Measurements from ENCODE around the gene OPN4.

The OPN4 gene

GRCh38 chr10:86647773-86648703 lies 6.3 kb upstream of the OPN4 start:
- DNase-seq (ENCODE audit: insufficient read length, low spot score) (no peak), FAIRE-seq (no peak)

GRCh38 chr10:86648704-86649427 lies 5.5 kb upstream of the OPN4 start:
- FAIRE-seq (no peak), DNase-seq (ENCODE audit: insufficient read length, low spot score) (no peak)

DNA sequence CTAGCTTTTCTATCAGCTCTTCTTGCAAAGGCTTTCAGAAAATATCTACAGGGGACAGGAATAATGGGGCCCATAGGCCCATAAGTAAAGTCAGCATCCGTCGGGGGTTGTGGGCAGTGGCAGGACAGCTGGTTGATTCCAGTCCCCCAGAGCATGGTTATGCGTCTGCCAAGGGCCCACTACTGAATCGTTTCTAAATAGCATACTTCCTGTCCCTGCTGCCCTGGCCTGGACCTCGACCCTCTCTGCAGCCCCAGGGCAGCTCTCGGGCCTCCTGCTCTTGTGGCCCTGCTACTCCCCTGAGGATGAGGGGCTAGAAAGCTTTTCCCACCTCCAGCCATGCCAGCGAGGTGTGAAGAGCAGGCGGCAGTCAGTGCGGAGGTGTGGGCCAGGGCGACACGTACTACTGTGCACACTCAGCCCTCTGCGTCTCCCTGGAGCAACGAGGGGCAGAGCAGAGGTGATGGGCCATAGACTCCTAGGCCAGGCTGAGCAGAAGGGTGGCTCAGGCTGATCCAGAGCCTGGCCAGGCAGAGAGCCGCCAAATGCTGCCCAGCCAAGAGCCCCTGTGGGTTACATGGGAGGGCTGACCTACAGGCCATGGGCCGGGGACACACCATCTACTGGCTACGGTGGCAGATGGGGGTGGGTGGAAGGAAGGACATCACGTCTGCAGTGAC lies 4.7 kb upstream of the OPN4 start:
- DNase-seq (ENCODE audit: insufficient read length, low spot score) = no peak
- FAIRE-seq = no peak

DNA sequence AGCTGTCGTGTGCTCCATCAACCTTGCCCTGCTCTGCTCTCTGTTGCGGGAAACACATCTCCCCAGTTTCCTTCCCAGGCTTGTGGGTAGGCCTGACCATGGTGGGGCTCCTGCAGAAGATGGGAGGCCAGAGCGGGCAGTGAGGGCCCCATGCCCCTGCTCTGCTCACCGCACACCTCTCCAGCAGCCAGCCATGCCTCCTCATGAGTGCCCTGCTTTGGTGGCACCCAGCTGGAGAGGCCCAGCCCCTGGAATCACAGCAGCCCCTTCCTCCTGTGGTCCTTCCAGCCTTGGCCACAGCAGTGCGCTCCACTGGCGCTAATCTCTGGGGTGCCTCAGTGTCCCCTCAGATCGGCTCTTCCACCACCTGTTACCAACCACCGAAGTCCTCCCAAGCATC lies 4.2 kb upstream of the OPN4 start:
- DNase-seq (ENCODE audit: insufficient read length, low spot score) = no peak
- no peak for FAIRE-seq

DNA sequence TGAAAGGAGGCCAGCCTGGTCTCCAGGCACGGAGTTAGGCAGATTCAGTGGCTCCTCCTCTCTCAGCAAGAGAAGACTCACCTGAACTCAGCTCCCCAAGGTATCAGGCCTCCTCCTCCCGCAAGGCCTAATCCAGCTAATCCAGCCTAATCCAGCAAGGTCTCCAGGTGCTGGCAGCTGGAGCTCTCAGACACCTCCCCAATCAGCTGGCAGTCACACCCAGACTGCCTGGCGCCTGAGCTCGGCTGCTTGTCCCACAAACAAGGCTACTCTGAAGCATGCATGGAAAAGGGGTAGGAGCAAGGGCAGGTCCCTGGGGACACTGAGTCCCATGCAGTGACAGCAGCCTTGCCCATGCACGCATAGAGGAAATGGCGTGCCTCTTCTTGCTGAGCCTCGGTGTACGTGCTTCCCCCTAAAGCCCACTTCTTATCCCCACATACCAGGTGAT lies 3.3 kb upstream of the OPN4 start:
- no peak for DNase-seq (ENCODE audit: insufficient read length, low spot score)
- no peak for FAIRE-seq

- FAIRE-seq (no peak), DNase-seq (ENCODE audit: insufficient read length, low spot score) (no peak)
These were observed 2.6 kb upstream of the OPN4 start for GRCh38 chr10:86651631-86652331.

DNA sequence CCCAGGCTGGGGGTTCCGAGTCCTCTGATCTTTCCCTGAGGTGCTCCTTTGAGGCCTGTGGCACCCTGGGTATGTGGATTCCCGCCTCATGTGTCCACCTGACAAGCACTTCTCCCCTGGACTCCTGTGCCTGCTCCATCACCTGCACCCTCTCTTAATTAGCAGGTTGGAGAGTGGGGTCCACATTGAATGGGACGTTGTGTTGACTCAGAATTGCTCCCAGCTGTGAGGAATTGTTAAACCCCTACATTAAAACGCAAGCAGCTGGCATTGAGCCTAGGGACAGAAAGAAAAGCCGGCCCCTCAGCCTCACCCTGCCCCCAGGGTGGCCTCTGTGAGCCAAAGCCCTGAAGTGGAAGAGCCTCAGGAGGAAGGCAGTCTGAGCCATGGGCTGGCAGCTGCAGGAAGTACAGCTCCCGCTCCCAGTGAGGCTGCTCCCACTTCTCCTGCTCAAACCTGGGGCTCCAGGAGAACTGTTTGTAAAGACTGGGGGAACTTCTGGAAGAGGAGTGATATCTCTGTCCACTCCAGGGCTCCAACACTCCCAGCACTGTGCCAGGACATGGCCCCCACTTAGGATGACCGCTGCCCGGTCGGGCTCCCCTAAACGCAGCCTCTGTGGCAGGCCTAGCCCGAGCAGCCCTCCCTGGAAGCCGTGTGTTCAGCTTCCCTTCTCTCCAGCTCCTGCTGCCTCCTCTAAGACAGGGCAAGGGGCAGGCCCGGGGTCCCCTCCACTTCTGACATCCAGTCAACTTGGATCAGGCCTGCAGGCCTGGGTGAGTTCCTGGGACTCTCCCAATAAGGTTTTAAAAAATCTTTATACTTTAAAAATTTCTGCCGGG lies 1.8 kb upstream of the OPN4 start:
- no peak for FAIRE-seq
- DNase-seq (ENCODE audit: insufficient read length, low spot score) = no peak

DNA sequence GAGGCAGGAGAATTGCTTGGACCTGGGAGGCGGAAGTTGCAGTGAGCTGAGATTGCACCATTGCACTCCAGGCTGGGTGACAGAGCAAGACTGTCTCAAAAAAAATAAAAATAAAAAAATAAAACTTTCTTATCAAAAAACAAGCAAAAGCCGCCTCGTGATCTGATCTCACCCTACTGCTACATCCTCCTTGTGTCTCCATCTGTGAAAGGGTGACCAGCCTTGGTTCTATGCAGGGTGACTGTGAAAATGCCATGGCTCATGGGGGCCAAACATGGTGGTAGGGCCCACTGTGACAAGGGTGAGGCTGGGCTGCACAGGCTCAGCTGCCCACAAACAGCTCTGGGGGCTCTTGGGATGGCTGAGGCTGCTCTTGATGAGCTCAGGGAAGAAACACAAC lies 968 bp upstream of the OPN4 start:
- FAIRE-seq (no peak), DNase-seq (ENCODE audit: insufficient read length, low spot score) (no peak)

DNA sequence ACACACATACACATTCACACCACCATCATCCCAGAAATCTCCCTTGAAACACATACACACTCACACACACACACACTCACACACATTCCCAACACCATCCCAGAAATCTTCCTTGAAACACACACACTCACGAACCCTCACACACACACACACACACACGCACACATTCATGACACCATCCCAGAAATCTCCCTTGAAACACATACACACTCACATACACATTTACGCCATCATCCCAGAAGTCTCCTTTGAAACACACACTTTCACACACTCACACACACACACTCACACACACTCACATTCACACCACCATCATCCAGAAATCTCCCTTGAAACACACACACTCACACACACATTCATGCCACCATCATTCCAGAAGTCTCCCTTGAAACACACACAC lies 360 bp upstream of the OPN4 start:
- no peak for DNase-seq (ENCODE audit: insufficient read length, low spot score)
- FAIRE-seq = no peak

DNA sequence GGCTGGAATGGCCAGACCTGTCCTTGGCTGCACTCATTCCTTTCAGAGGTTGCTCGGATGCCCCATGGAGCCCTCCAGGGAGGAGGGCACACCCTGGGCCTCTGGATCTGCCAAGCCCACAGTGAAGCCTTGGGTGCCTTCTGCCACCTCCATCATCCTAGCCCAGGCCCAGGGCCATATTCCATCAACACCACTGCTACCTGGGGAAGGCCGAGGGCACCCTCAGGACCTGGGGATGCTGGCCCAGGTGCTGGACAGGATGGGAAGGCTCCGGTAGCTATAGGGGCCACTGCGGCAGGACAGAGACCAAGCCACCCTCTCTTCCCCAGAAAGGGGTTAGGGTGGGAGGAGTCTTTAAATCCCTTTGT lies 810 bp downstream of the OPN4 start:
- DNase-seq (ENCODE audit: insufficient read length, low spot score) (no peak), FAIRE-seq (no peak)

GRCh38 chr10:86655596-86655995 lies 1.2 kb downstream of the OPN4 start:
- DNase-seq (ENCODE audit: insufficient read length, low spot score) = no peak
- no peak for FAIRE-seq

- FAIRE-seq (no peak), DNase-seq (ENCODE audit: insufficient read length, low spot score) (no peak)
These were observed 2.7 kb downstream of the OPN4 start for GRCh38 chr10:86657011-86657395.

- DNase-seq (ENCODE audit: insufficient read length, low spot score) (no peak), FAIRE-seq (no peak)
These were observed 3.2 kb downstream of the OPN4 start for GRCh38 chr10:86657396-86658011.

- DNase-seq (ENCODE audit: insufficient read length, low spot score) (no peak), FAIRE-seq (no peak)
These were observed 4.0 kb downstream of the OPN4 start for GRCh38 chr10:86658261-86658741.

GRCh38 chr10:86658751-86659150 lies 4.4 kb downstream of the OPN4 start:
- no peak for FAIRE-seq

DNA sequence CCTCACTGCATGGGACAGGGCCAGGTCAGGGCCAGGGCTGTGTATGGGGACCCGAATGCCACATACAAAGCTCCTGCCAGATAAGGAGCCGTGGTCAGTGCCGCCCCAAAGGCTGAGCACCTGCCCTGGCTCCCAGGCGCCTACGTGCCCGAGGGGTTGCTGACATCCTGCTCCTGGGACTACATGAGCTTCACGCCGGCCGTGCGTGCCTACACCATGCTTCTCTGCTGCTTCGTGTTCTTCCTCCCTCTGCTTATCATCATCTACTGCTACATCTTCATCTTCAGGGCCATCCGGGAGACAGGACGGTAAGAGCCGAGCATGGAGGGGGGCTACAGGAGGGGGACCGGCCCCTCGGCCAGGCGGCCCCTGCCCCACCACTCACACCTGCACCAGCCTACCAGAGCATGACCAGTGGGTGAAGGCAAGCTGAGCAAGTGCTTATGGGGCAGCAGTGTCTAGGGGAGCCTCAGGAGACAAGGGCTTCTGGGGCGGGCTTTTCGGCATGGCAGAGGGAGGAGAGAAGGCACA lies 4.9 kb downstream of the OPN4 start:
- DNase-seq (ENCODE audit: insufficient read length, low spot score) (no peak), FAIRE-seq (no peak)

More at GRCh38 chr10:86658751-86659150, 4.4 kb downstream of the OPN4 start:
- no peak for DNase-seq (ENCODE audit: insufficient read length, low spot score)

GRCh38 chr10:86659721-86660453 lies 5.5 kb downstream of the OPN4 start:
- no peak for FAIRE-seq

More at GRCh38 chr10:86659721-86660453, 5.5 kb downstream of the OPN4 start:
- DNase-seq (ENCODE audit: insufficient read length, low spot score) = no peak

All from GM19239 (cell line).